Cerebellar nuclear complex (tissue), 1 donor: Measurements from ENCODE around the gene KRT39.

Experiments used
- DNase-seq, 2 experiments: peaks; one replicate each; lab custom pipeline; 2025; lab: John Stamatoyannopoulos, UW

KRT39 gene

GRCh38 chr17:40980596-40980995 is 13.8 kb upstream of the KRT39 start:
- DNase-seq, result peak in 1 of 2 experiments; percentile 1

GRCh38 chr17:40980117-40980516 is 13.4 kb upstream of the KRT39 start:
- no peak for DNase-seq

DNA sequence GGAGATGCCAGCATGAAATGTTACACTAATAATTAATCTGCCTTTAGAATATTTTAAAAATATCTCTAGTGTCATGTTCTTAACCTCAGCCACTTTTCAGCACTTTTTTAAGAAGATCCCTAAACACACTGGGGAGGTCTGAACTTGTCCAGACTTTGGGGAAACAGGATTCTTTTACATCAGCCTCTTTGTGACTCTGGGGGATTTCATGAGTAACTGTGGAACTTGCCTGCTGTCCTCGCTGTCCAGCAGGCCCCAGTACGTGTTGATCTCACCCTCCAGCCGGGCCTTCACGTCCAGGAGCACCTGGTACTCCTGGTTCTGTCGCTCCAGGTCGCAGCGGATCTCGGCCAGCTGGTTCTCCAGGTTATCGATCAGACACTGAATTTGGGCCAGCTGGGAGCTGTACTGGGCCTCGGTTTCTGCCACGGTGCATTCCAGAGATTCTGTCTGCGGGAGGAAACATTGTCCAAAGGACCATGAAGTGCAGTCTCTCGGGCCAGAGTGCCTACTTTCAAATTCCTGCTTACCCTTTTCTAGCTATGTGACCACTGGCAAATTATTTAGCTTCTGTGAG is 11.9 kb upstream of the KRT39 start:
- DNase-seq, result no peak

GRCh38 chr17:40975516-40975915 is 8.8 kb upstream of the KRT39 start:
- no peak for DNase-seq

- DNase-seq, result no peak
Observed at GRCh38 chr17:40974366-40974765, 7.6 kb upstream of the KRT39 start.

- DNase-seq, result no peak
Observed at GRCh38 chr17:40967582-40967981, 834 bp upstream of the KRT39 start.

DNA sequence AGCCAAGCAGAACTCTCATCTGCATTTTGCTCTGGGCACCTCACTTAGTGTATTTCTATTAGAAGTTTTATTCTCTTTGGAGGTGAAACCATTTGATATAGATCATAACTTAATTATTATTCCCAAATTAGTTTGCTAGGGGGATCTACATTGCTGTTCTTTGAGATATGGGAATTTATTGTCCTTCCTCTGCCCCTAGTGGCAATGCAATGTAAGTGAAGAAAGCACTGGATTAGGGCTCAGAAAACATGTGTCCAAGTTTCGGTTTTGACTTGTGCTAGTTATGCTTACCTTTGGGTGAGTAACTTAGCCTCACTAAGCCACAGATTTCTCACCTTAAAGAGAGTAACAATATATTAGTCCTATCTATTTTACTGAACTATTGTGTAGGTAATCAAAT is 2.9 kb downstream of the KRT39 start:
- DNase-seq, result no peak

- no peak for DNase-seq
Observed at GRCh38 chr17:40962059-40962561, 4.6 kb downstream of the KRT39 start.

- DNase-seq, result no peak
Observed at GRCh38 chr17:40961591-40961990, 5.2 kb downstream of the KRT39 start.

DNA sequence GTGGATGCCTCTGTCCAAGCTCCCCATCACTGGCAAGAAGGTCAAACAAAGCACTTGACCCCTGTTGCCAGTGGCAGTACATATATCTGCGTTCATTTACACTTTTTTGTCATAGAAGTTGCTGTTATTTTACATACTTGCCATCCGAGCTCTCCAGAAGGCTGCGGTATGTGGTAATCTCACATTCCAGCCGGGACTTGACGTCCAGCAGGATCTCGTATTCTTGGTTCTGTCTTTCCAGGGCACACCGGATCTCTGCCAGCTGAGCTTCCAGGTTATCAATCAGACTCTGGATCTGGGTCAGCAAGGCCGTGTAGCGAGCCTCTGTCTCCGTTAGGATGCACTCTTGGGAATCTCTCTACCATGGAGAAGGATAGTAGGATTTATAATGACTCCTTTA is 6.6 kb downstream of the KRT39 start:
- DNase-seq, result no peak

DNA sequence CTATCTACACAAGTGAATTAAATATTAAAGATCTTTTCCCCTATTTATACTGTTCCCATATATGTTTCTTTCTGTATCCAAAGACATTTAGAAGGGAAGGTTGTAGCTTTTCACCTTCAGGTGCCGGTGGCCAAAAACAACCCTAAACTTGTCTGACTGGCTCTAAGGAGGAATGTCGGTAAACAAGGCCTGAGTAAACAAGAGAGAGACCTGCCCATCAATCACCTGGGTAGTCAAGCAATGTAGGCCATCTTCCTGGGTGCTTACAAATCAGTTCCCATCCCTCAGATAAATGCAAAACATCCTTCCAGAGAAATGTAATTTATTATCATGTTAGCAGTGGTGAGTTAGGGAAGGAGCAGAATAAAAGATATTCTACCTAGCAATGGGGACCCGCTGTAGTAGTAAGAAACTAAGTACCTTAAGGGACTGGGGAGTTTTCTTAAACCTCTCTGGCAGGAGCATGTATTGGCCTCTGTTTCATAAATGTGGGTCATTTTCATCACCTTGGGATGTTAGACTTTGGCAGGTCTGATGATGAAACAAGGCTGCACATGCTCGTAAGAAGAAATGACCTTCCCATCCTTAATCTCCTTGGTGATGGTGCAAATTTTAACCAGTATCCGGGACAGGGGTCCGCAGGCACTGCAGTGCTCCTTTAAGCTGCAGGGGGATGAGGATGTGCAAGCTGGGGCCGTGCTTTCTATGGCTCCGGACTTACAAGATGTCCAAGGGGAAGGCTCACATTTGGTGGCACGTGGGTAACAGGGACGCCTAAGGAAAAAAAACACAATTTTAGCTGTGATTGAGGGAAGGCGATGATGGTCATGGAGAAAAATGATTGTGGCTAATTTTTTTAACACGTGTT is 8.4 kb downstream of the KRT39 start:
- no peak for DNase-seq

DNA sequence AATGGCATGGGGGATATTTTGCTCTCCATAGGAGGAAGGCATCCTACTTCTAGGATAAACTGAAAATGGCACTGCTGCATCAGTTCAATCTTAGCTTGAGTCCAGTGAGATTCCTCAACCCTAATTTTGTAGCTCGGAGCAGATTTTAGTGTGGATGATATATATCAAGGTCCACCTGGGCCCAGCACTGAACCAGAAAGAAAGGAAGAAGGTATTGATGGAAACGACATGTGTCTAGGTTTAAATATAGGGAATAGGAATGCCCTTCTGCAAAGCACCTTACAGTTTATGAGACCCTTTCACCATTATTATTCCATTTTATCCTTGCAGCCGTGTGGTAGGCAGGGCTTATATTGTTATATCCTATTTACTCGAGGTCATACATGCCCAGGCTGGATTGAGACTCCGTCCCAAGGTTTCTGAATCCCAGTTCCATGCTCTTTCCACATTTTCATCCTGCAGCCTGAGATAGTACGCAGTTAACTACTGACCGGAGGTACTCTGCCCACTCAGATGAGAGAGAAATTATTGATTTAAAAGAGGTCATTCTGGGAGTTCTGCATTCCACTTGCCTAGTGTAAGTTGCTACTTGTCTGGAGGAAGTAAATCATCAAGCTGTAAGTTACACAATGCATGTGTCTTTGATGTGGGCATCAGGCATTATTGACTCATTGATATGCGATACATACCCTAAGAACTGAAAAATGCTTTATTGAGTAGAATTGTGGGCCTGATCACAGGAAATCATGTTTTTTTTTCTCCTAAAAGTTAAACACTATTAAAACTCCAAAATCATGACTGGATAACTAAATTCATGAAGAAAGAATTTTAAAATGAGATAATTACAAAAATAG is 10.1 kb downstream of the KRT39 start:
- no peak for DNase-seq

DNA sequence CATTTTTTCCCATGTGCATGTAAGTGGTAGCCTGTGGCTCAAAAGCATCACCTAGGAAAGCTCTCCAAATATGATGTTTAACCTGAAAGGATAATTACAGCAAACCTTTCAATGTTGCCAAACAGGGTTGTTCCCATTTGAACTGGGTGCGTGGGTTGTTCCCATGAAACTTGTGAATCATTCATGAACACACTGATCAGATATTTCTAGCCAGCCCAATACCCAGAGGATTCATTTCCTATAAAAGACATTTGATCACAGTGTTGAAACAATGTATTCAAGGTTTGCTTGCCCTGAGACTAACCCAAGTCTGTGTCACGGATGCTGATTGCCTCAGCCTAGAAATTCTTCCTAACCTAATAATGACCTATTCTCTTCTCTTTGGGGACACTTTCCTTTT is 12.9 kb downstream of the KRT39 start:
- no peak for DNase-seq

GRCh38 chr17:40952661-40953060 is 14.1 kb downstream of the KRT39 start:
- no peak for DNase-seq

DNA sequence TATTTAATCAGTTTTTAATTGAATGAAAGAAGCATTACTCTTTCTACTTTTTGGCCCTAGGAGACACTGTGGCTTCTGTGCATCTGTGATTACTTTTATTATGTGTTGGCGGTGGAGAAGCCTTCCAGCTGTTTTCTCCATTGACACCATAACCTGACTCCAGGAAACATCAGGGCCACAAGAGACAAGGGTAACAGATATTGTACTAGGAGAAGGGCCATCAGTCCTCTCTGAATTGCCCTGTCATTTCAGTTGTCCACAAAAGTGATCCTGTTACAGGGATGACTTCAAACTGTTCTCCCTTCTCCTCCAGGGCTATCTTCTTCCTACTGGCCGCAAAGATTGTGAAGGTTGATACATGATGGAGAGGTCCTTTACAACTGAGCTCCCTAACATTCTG is 14.6 kb downstream of the KRT39 start:
- DNase-seq, result no peak

GRCh38 chr17:40951011-40951622 is 15.6 kb downstream of the KRT39 start:
- no peak for DNase-seq

DNA sequence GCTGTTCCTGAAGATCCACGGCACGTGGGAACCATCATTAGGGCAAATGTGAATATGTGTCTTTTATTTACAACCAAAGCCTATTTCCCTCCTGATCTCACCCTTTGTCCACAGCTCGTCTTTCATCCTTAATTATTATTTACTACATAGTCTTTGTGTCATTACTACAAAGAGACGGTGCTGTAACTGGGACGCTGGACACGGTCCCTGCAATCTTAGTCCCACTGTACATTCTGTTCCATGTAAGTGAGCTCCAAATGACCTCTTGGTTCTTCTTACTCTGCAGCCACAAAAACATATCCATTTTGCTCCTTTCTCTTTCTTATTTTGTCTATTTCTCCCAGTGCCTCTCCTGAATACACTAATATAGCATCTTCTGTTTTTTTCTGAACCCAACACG is 16.6 kb downstream of the KRT39 start:
- DNase-seq, result no peak

DNA sequence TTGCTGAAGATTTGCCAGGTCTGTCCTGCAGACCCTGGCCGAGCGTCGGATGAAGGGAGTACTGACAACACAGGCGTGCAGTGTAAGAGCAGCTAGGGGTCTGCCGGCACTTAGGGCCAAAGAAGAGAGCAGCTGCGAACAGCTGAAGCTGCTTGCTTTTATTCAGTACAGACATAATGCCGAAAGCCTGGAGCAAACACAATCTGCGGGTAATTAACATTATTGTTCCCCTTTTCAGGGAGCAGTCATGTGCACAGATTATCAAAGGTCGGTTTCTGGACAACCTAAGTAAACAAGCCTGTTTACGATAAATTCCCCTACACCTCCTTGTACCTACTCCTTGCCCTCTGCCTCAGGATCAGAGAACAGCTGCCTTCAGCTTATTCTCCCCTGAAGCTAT is 17.3 kb downstream of the KRT39 start:
- DNase-seq, result no peak

DNA sequence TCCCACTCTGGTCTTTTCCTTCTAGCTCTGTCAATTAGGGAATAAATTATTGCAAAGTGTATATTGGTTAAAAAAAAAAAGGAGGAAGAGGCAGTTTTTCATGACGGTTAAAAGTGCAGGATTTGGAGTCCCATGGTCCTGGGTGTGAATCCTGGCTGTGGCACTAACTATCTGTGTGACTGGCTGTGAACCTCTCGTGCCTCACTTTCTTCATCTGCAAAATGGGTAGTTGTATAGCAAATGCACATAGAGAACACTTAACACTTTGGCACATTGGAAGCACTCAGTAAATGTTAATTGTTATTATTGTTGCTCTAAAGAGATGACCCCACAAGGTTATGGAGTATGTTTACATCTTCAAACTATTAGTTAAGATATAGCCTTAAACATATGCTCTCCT is 18.8 kb downstream of the KRT39 start:
- DNase-seq, result no peak

DNA sequence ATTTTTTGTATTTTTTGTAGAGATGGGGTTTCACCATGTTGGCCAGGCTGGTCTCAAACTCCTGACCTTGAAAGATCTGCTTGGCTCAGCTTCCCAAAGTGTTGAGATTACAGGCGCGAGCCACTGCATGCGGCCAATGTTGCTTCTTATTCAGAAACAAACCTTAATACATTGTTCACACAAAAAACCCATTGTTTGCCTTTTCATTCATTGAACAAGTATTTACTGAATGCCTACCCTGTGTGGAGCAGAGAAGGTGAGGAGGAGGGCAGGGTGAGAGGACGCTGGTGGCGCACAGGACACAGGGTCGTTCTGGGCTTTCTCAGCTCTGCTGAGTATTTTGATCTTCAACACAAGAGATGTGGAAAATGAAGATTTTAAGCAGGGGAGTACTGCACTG is 21.3 kb downstream of the KRT39 start:
- DNase-seq, result no peak

DNA sequence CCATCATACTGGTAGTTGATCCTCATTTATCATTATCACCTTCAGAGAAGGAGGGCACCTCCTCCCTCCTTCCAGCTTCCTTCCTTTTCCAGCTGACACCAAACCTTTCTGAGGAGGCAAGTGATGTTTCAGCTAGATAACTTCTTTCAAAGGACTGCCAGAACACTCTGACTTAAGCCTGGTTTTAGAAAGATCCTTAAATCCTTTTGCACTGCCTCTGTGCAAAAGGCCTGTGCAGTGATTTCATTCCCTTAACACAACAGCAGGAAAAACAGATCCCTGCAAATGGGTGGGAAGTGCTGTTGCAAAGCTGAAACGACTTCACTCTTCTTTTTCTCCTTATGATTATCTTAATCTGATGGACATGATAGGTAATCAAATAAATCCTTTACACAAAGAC is 22.2 kb downstream of the KRT39 start:
- no peak for DNase-seq

- no peak for DNase-seq
Observed at GRCh38 chr17:40942553-40942952, 24.2 kb downstream of the KRT39 start.
